Measurements from ENCODE around the gene AK1. TPM values are rescaled to one million over a fixed set of nuclear protein-coding genes. Genes with fewer than 3 reads are reported as not detected.

AK1 gene
- total RNA-seq, 1 experiment from 2014 or later = 84.5 TPM

GRCh38 chr9:127854184-127854806, 23.2 kb downstream of the AK1 start, which contains the start of gene ENG:
Gene ENG, minus strand, starts transcription at chr9:127854658. Its CDS starts 303 bp downstream, at chr9:127854355.
- peak within 1 kb of the TSS; percentile 54 for H3K4me3 ChIP-seq
- no peaks in the 10 kb centered on the region for H3K79me2 ChIP-seq (ENCODE audit: low read depth)
- peaks cover 1% of the 10 kb centered on the region; the same call in 1 of the 2 replicates for H3K36me3 ChIP-seq (ENCODE audit: low read depth)
- DNase-seq = peak; percentile 43 to 78
- no peak within 1 kb of the TSS for H3K27ac ChIP-seq
- H3K9me2 ChIP-seq (ENCODE audit: insufficient read depth) = no peaks in the 10 kb centered on the region
- peaks cover 8% of the 10 kb centered on the region for H3K9me3 ChIP-seq (ENCODE audit: insufficient read depth, low read depth)
- peaks cover 5% of the 10 kb centered on the region; the same call in 1 of the 2 replicates for H3F3A ChIP-seq (ENCODE audit: insufficient read depth, low read depth)
- intact Hi-C loops (cut with micrococcal nuclease; ENCODE audit: unreplicated experiment) = loop anchor here (1.0 to 2.0 kb wide), 2 partner anchors 15 to 51 kb away; no protein-coding TSS in a partner anchor
- H3K27me3 ChIP-seq (ENCODE audit: insufficient read depth, low read depth) = no peaks in the 10 kb centered on the region
- peak within 1 kb of the TSS; percentile 76 for H2AFZ ChIP-seq
- ChIA-PET CTCF (interaction anchor here (1.0 to 1.6 kb wide), 3 partner anchors 15 to 69 kb away, joined by 3 to 4 read pairs (median 3); partner anchors contain the start of gene CDK9), POLR2A (ENCODE audit: unreplicated experiment) (interaction anchor here (0.5 to 0.6 kb wide), 5 partner anchors 53 to 1058 kb away, joined by 3 to 6 read pairs (median 3); no protein-coding TSS in a partner anchor)
- TF ChIP-seq EZH2 (IDR thresholded peaks at IDR 0.05; ENCODE audit: low read depth) = no peak
- TF ChIP-seq, protein P1, sequence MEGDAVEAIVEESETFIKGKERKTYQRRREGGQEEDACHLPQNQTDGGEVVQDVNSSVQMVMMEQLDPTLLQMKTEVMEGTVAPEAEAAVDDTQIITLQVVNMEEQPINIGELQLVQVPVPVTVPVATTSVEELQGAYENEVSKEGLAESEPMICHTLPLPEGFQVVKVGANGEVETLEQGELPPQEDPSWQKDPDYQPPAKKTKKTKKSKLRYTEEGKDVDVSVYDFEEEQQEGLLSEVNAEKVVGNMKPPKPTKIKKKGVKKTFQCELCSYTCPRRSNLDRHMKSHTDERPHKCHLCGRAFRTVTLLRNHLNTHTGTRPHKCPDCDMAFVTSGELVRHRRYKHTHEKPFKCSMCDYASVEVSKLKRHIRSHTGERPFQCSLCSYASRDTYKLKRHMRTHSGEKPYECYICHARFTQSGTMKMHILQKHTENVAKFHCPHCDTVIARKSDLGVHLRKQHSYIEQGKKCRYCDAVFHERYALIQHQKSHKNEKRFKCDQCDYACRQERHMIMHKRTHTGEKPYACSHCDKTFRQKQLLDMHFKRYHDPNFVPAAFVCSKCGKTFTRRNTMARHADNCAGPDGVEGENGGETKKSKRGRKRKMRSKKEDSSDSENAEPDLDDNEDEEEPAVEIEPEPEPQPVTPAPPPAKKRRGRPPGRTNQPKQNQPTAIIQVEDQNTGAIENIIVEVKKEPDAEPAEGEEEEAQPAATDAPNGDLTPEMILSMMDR (conservative IDR thresholded peaks at IDR 0.05) = no peak
- no TSS peak for BruUV-seq (replicated peaks)
- no peaks in the 10 kb centered on the region for H4K20me1 ChIP-seq (ENCODE audit: insufficient read depth)
- H3K4me2 ChIP-seq = peak within 1 kb of the TSS; percentile 81
- H3K4me1 ChIP-seq (replicated peaks; ENCODE audit: insufficient read depth) = peaks cover 16% of the 10 kb centered on the region

DNA sequence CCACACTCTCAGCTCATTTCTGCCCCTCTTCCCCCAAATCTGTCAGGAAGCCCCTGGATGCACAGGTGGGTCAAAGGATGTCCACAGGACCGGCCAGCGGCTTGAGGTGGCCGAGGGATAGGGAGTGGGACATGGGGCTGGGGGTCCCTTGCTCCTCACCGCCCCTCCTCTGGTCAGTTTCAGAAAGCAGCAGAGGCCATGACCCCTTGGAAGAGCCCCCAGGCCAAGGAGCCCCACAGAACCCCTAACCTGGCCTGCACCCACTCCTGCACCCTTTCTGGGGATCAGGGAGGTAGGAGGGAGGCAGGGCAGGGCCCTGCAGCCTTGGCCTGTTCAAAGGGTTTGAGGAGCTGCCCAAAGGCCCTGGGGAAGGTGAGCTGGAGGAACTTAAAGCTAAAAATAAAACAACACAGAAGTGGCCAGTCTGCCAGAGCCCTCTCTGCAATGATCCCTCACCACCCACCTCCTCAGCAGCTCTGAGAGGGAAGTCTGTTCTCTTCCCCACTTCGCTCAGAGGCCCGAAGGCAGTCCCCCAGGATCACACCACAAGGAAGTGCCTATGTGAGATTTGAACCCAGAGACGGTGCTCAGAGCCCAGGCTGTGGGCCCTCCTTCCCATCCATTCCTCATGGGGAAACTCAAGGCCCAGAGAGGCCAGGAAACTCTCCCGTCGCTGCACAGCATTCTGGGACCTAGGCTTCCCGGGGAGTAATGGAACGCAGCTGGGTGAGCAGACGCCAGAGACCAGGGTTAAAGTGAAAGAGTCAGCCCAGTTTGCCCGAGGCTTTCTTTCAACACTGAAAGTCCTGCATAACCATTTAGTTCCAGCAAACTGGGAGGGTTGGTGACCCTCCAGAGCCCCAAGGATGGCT, 23.9 kb downstream of the AK1 start:
- intact Hi-C loops (cut with micrococcal nuclease; ENCODE audit: unreplicated experiment) = loop anchor here (1.0 to 2.0 kb wide), 2 partner anchors 15 to 50 kb away; no protein-coding TSS in a partner anchor
- H3K36me3 ChIP-seq (ENCODE audit: low read depth) = peaks cover 5% of the 10 kb centered on the region; the same call in 1 of the 2 replicates
- peaks cover 16% of the 10 kb centered on the region for H3K9me3 ChIP-seq (ENCODE audit: insufficient read depth, low read depth)
- CTCF ChIA-PET = interaction anchor here (0.6 to 1.6 kb wide), 4 partner anchors 16 to 68 kb away, joined by 3 to 6 read pairs (median 4); partner anchors contain the start of gene CDK9
- peaks cover 5% of the 10 kb centered on the region; the same call in 1 of the 2 replicates for H3F3A ChIP-seq (ENCODE audit: insufficient read depth, low read depth)
- peaks cover 16% of the 10 kb centered on the region for H3K4me1 ChIP-seq (replicated peaks; ENCODE audit: insufficient read depth)
- H2AFZ ChIP-seq = peak overlapping the region; percentile 76
- no peaks in the 10 kb centered on the region for H3K79me2 ChIP-seq (ENCODE audit: low read depth)
- H3K4me3 ChIP-seq = peak overlapping the region; percentile 54
- POLR2A ChIA-PET (ENCODE audit: unreplicated experiment) = interaction anchor here (0.6 kb wide), 3 partner anchors 48 to 63 kb away, joined by 4 to 9 read pairs (median 6); no protein-coding TSS in a partner anchor
- H4K20me1 ChIP-seq (ENCODE audit: insufficient read depth) = no peaks in the 10 kb centered on the region
- peak in 1 of 2 experiments; percentile 39 for DNase-seq
- no peaks in the 10 kb centered on the region for H3K9me2 ChIP-seq (ENCODE audit: insufficient read depth)
- no peaks in the 10 kb centered on the region for H3K27me3 ChIP-seq (ENCODE audit: insufficient read depth, low read depth)
- peak overlapping the region; percentile 81 for H3K4me2 ChIP-seq
- no peak for TF ChIP-seq EZH2 (IDR thresholded peaks at IDR 0.05; ENCODE audit: low read depth)
- TF ChIP-seq, protein P1 (conservative IDR thresholded peaks at IDR 0.05) = no peak
- BruUV-seq (replicated peaks) = no TSS peak
- no peak overlapping the region for H3K27ac ChIP-seq

DNA sequence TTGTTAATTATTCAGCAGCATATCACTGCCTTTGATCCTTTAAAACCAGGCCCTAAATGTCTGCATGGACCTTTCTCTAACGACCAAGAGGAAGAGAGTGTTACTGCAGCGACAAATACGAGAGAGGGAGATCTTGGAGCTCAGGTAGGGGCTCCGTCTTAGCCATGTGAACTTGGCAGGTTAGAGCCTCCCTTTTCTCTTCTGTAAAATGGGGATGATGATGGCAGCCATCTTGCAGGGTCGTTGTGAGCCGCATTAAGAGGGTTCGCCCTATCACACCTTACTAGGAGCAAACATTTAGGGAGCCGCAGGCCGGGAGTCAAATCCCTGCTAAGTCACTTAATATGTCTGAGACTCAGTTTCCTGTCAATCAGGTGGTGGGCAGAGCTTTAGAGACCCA, 24.6 kb downstream of the AK1 start:
- H4K20me1 ChIP-seq (ENCODE audit: insufficient read depth) = no peaks in the 10 kb centered on the region
- CTCF ChIA-PET = no interaction called here
- H3F3A ChIP-seq (ENCODE audit: insufficient read depth, low read depth) = peaks cover 5% of the 10 kb centered on the region; the same call in 1 of the 2 replicates
- H3K9me3 ChIP-seq (ENCODE audit: insufficient read depth, low read depth) = peaks cover 18% of the 10 kb centered on the region
- no peaks in the 10 kb centered on the region for H3K9me2 ChIP-seq (ENCODE audit: insufficient read depth)
- no peak overlapping the region for H2AFZ ChIP-seq
- H3K36me3 ChIP-seq (ENCODE audit: low read depth) = peaks cover 5% of the 10 kb centered on the region; the same call in 1 of the 2 replicates
- H3K27me3 ChIP-seq (ENCODE audit: insufficient read depth, low read depth) = no peaks in the 10 kb centered on the region
- peaks cover 16% of the 10 kb centered on the region for H3K4me1 ChIP-seq (replicated peaks; ENCODE audit: insufficient read depth)
- no peak for DNase-seq
- intact Hi-C loops (cut with micrococcal nuclease; ENCODE audit: unreplicated experiment) = no loop called here
- no peak overlapping the region for H3K4me3 ChIP-seq
- no peaks in the 10 kb centered on the region for H3K79me2 ChIP-seq (ENCODE audit: low read depth)
- POLR2A ChIA-PET (ENCODE audit: unreplicated experiment) = no interaction called here
- no peak overlapping the region for H3K27ac ChIP-seq
- no peak for TF ChIP-seq EZH2 (IDR thresholded peaks at IDR 0.05; ENCODE audit: low read depth)
- TF ChIP-seq, protein P1 (conservative IDR thresholded peaks at IDR 0.05) = no peak
- peak overlapping the region; percentile 81; the same call in 1 of the 2 replicates for H3K4me2 ChIP-seq
- BruUV-seq (replicated peaks) = no TSS peak

Measured in PC-9 (cell line).